SK-N-SH (cell line): ENCODE measurements around the gene RAMACL. TPM values are rescaled to one million over a fixed set of nuclear protein-coding genes. Genes with fewer than 3 reads are reported as not detected.

ENCODE experiments used
- CTCF ChIA-PET: fragments of 300-600, 350-600 bp; formaldehyde crosslinking; extraction: SDS; loops from one replicate; lab custom pipeline; 2021; lab: Yijun Ruan, JAX
- POLR2A ChIA-PET: fragments of 350-600 bp; sonication (Branson Sonifier 250); formaldehyde crosslinking; extraction: SDS; loops from one replicate; lab custom pipeline; 2020; ENCODE audit warnings: antibody characterized with exemption, inconsistent platforms; lab: Yijun Ruan, JAX
- DNase-seq: peaks from one replicate; pipeline ENCODE4 v3.0.0; 2012
- H2AFZ ChIP-seq: fragments of 200-600 bp; sonication (generic); 2 replicates; pipeline ENCODE4 v1.8.1; 2016; ENCODE audit warnings: antibody characterized with exemption, mild to moderate bottlenecking, low read depth
- H3F3A ChIP-seq: fragments of 200-600 bp; sonication (generic); replicated peaks from 2 replicates; pipeline ENCODE3; 2016; ENCODE audit warnings: antibody characterized with exemption, mild to moderate bottlenecking; ENCODE audit not compliant: insufficient read depth
- H3K27ac ChIP-seq, 2 experiments: fragments of 200-500 bp in 1 of 2; fragments of 200-600 bp in 1 of 2; sonication (Bioruptor generic) in 1 of 2; sonication (generic), shearing (Covaris generic) in 1 of 2; 2 replicates each; pipeline versions ENCODE4 v1.5.1 to v1.6.1; 2014 to 2016; ENCODE audit warnings: low read depth in 2 of 2, inconsistent platforms in 1 of 2, low read length in 1 of 2, mild to moderate bottlenecking in 1 of 2, mixed read lengths in 1 of 2
- H3K27me3 ChIP-seq: fragments of 200-600 bp; sonication (generic), shearing (Covaris generic); 2 replicates; pipeline ENCODE4 v1.6.1; 2016; ENCODE audit warnings: mixed run types; ENCODE audit not compliant: insufficient read depth
- H3K36me3 ChIP-seq, 2 experiments: fragments of 200-500 bp in 1 of 2; fragments of 200-600 bp in 1 of 2; sonication (Bioruptor generic) in 1 of 2; sonication (generic) in 1 of 2; replicated peaks in 1 of 2; 2 replicates each; pipeline versions ENCODE3 to v1.5.1; 2014 to 2016; ENCODE audit warnings: low read length in 1 of 2, mild to moderate bottlenecking in 1 of 2; ENCODE audit not compliant: insufficient read depth in 2 of 2, control insufficient read depth in 1 of 2
- H3K4me1 ChIP-seq, 2 experiments: fragments of 200-500 bp in 1 of 2; fragments of 200-600 bp in 1 of 2; sonication (Bioruptor generic) in 1 of 2; sonication (generic), shearing (Covaris generic) in 1 of 2; 2 replicates each; pipeline versions ENCODE4 v1.5.1 to v1.6.1; 2014 to 2016; ENCODE audit warnings: low read depth in 1 of 2, low read length in 1 of 2, mixed run types in 1 of 2; ENCODE audit not compliant: insufficient read depth in 2 of 2, control insufficient read depth in 1 of 2
- H3K4me2 ChIP-seq: fragments of 200-600 bp; sonication (generic), shearing (Covaris generic); 2 replicates; pipeline ENCODE4 v1.6.1; 2017; ENCODE audit warnings: mixed run types
- H3K4me3 ChIP-seq, 2 experiments: fragments of 200-500 bp in 1 of 2; fragments of 200-600 bp in 1 of 2; sonication (Bioruptor generic) in 1 of 2; sonication (generic), shearing (Covaris generic) in 1 of 2; 2 replicates each; pipeline versions ENCODE4 v1.5.1 to v1.8.1; 2014 to 2016; ENCODE audit warnings: low read depth in 2 of 2, inconsistent platforms in 1 of 2, low read length in 1 of 2, mild to moderate bottlenecking in 1 of 2, mixed read lengths in 1 of 2, moderate library complexity in 1 of 2
- H3K79me2 ChIP-seq: fragments of 200-600 bp; sonication (generic); 2 replicates; pipeline ENCODE4 v1.8.1; 2017; ENCODE audit warnings: mild to moderate bottlenecking; ENCODE audit not compliant: insufficient read depth
- H3K9ac ChIP-seq: fragments of 200-600 bp; sonication (generic); 2 replicates; pipeline ENCODE4 v1.6.1; 2017; ENCODE audit warnings: mixed run types
- H3K9me2 ChIP-seq: fragments of 200-600 bp; sonication (generic); 2 replicates; pipeline ENCODE4 v1.6.1; 2017; ENCODE audit warnings: mixed run types
- H3K9me3 ChIP-seq: fragments of 200-600 bp; sonication (generic); 2 replicates; pipeline ENCODE4 v1.6.1; 2017; ENCODE audit warnings: mixed run types, mild to moderate bottlenecking, moderate library complexity
- H4K20me1 ChIP-seq: fragments of 200-600 bp; sonication (generic); 2 replicates; pipeline ENCODE4 v1.6.1; 2017; ENCODE audit warnings: mild to moderate bottlenecking, mixed run types; ENCODE audit not compliant: insufficient read depth
- CHD2 ChIP-seq: fragments of 150-350 bp; IDR thresholded peaks from 2 replicates; pipeline ENCODE4 v1.6.1; 2018; ENCODE audit warnings: low read length; ENCODE audit not compliant: partially characterized antibody
- ELF1 ChIP-seq: IDR thresholded peaks from 2 replicates; pipeline ENCODE4 v1.4.0; 2012
- FOSL2 ChIP-seq: IDR thresholded peaks from 2 replicates; pipeline ENCODE4 v1.4.0; 2012; ENCODE audit warnings: low read depth, mild to moderate bottlenecking, moderate library complexity, borderline replicate concordance
- FOXM1 ChIP-seq: IDR thresholded peaks from 2 replicates; pipeline ENCODE4 v1.4.0; 2012; ENCODE audit warnings: low read depth, mild to moderate bottlenecking
- GABPA ChIP-seq: IDR thresholded peaks from 2 replicates; pipeline ENCODE4 v1.4.0; 2012; ENCODE audit warnings: low read depth, mild to moderate bottlenecking
- GATA2 ChIP-seq: sonication (generic); formaldehyde crosslinking; IDR thresholded peaks from 2 replicates; pipeline ENCODE4 v1.5.0; 2020; ENCODE audit warnings: mild to moderate bottlenecking, missing genetic modification reagents
- JUND ChIP-seq: IDR thresholded peaks from 2 replicates; pipeline ENCODE4 v1.4.0; 2012
- NFIC ChIP-seq: IDR thresholded peaks from 2 replicates; pipeline ENCODE4 v1.4.0; 2012; ENCODE audit warnings: borderline replicate concordance
- NRF1 ChIP-seq: IDR thresholded peaks from 2 replicates; pipeline ENCODE4 v1.6.1; 2012; ENCODE audit warnings: low read depth, mild to moderate bottlenecking, low read length
- RCOR1 ChIP-seq: fragments of 150-350 bp; IDR thresholded peaks from 2 replicates; pipeline ENCODE4 v1.6.1; 2017; ENCODE audit warnings: antibody characterized with exemption, low read length
- REST ChIP-seq: IDR thresholded peaks from 2 replicates; pipeline ENCODE4 v1.6.1; 2012; ENCODE audit warnings: mild to moderate bottlenecking, low read depth, low read length, moderate library complexity
- RFX5 ChIP-seq: IDR thresholded peaks from 2 replicates; pipeline ENCODE4 v1.6.1; 2012; ENCODE audit warnings: mild to moderate bottlenecking, improper control_type of control experiment, low read length
- RXRA ChIP-seq: IDR thresholded peaks from 2 replicates; pipeline ENCODE4 v1.4.0; 2012; ENCODE audit warnings: low read depth, mild to moderate bottlenecking, borderline replicate concordance
- SIN3A ChIP-seq: IDR thresholded peaks from 2 replicates; pipeline ENCODE4 v1.6.1; 2012; ENCODE audit warnings: low read depth, mild to moderate bottlenecking, low read length, moderate library complexity, borderline replicate concordance
- SMC3 ChIP-seq: IDR thresholded peaks from 2 replicates; pipeline ENCODE4 v1.6.1; 2012; ENCODE audit warnings: low read depth, low read length, improper control_type of control experiment
- TAF1 ChIP-seq: IDR thresholded peaks from 2 replicates; pipeline ENCODE4 v1.6.1; 2012; ENCODE audit warnings: low read depth, mild to moderate bottlenecking, low read length, moderate library complexity, borderline replicate concordance
- TEAD4 ChIP-seq: IDR thresholded peaks from 2 replicates; pipeline ENCODE4 v1.4.0; 2012; ENCODE audit warnings: mild to moderate bottlenecking, borderline replicate concordance; ENCODE audit not compliant: insufficient read depth
- ZBTB33 ChIP-seq: IDR thresholded peaks from 2 replicates; pipeline ENCODE4 v1.4.0; 2012; ENCODE audit warnings: low read depth, borderline replicate concordance
- WGBS: methylation state at CpG from one replicate; pipeline ENCODE4 v1.1.6; 2017; ENCODE audit warnings: low lambda C conversion rate; 5-methylcytosine and 5-hydroxymethylcytosine counted together
- polyA plus RNA-seq, 3 experiments: library from polyadenylated mRNA; depleted of rRNA; stranded (reverse); fragments of >200 nt; gene quantifications; 2 replicates each; pipeline ENCODE4 v1.2.3, GENCODE V29; 2012
- TF ChIP-seq, protein P1 (sequence below): fragments of 150-350 bp; IDR thresholded peaks from 2 replicates; pipeline ENCODE4 v1.6.1; 2016; ENCODE audit warnings: mild to moderate bottlenecking, low read depth, low read length

The RAMACL gene
- polyA plus RNA-seq, 1 of the 3 experiments (the other 2 are of a cell fraction), result 0.10 TPM

GRCh38 chr6:166558156-166559005 is 28.1 kb downstream of the RAMACL start:
- H3K27ac ChIP-seq, result no peak overlapping the region
- TF ChIP-seq ZBTB33 (no peak), CHD2 (no peak)
- WGBS, result 94% methylated on average over 12 of the region's 12 CpGs
- ChIA-PET CTCF (no interaction called here), POLR2A (interaction anchor here (1.0 kb wide), 1 partner anchor 11 kb away, joined by 3 read pairs; no protein-coding TSS in a partner anchor)
- H3K4me3 ChIP-seq, result no peak overlapping the region
- no peak overlapping the region for H3K4me2 ChIP-seq
- no peak overlapping the region for H3K9ac ChIP-seq
- H2AFZ ChIP-seq, result no peak overlapping the region
- no peaks in the 10 kb centered on the region for H3K27me3 ChIP-seq
- no peak for DNase-seq
- peaks cover 13 to 15% of the 10 kb centered on the region in 2 experiments; a peak in 2 of 4 replicates for H3K4me1 ChIP-seq
- no peaks in the 10 kb centered on the region for H3K9me2 ChIP-seq
- peaks cover 40% of the 10 kb centered on the region for H3K79me2 ChIP-seq
- peaks cover 7 to 15% of the 10 kb centered on the region in 2 experiments for H3K36me3 ChIP-seq
- H4K20me1 ChIP-seq, result no peaks in the 10 kb centered on the region
- H3K9me3 ChIP-seq, result peaks cover 6% of the 10 kb centered on the region; the same call in 1 of the 2 replicates
- peaks cover 18% of the 10 kb centered on the region for H3F3A ChIP-seq

GRCh38 chr6:166556863-166557322 is 29.6 kb downstream of the RAMACL start:
- Histone ChIP-seq H3K9ac (peak overlapping the region; percentile 52; the same call in 1 of the 2 replicates), H3K9me3 (peaks cover 6% of the 10 kb centered on the region; the same call in 1 of the 2 replicates), H3K9me2 (no peaks in the 10 kb centered on the region), H3K4me2 (peak overlapping the region; percentile 55), H3K27me3 (no peaks in the 10 kb centered on the region), H2AFZ (no peak overlapping the region), H3K27ac (peak overlapping the region; percentile 67 to 91), H3K4me1 (peaks cover 16 to 17% of the 10 kb centered on the region in 2 experiments; a peak in 2 of 4 replicates), H3K79me2 (peaks cover 44% of the 10 kb centered on the region), H4K20me1 (no peaks in the 10 kb centered on the region), H3K36me3 (peaks cover 2 to 7% of the 10 kb centered on the region in 2 experiments), H3F3A (peaks cover 18% of the 10 kb centered on the region), H3K4me3 (no peak overlapping the region; a peak in 1 of 4 replicates)
- DNase-seq, result no peak
- 44% methylated on average over 10 of the region's 16 CpGs for WGBS
- ChIA-PET POLR2A (no interaction called here), CTCF (no interaction called here)
- TF ChIP-seq RFX5 (no peak), FOSL2 (peak; percentile 91), SMC3 (no peak), NFIC (peak; percentile 99), REST (peak; percentile 59), GABPA (no peak; the same call in 1 of the 2 replicates), TEAD4 (peak; percentile 89), SIN3A (peak; percentile 67; the same call in 1 of the 2 replicates), RXRA (peak; percentile 91), RCOR1 (no peak), TAF1 (no peak), NRF1 (no peak), FOXM1 (0 out of 2 replicates have a peak, but pooled peaks have one; percentile 28), GATA2 (CRISPR knock-in tag) (no peak), ELF1 (peak; percentile 83), CHD2 (no peak), JUND (peak; percentile 89)
- TF ChIP-seq, protein P1, sequence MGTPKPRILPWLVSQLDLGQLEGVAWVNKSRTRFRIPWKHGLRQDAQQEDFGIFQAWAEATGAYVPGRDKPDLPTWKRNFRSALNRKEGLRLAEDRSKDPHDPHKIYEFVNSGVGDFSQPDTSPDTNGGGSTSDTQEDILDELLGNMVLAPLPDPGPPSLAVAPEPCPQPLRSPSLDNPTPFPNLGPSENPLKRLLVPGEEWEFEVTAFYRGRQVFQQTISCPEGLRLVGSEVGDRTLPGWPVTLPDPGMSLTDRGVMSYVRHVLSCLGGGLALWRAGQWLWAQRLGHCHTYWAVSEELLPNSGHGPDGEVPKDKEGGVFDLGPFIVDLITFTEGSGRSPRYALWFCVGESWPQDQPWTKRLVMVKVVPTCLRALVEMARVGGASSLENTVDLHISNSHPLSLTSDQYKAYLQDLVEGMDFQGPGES, result no peak
